Panc1 (cell line): ENCODE measurements around the gene ABHD2.

ENCODE experiments used
- CTCF ChIP-seq: fragments of 450-650 bp; IDR thresholded peaks from 2 replicates; pipeline ENCODE4 v1.5.1; 2017; ENCODE audit warnings: mild to moderate bottlenecking
- POLR2AphosphoS5 ChIP-seq: IDR thresholded peaks from 2 replicates; pipeline ENCODE4 v1.6.1; 2012; ENCODE audit warnings: mild to moderate bottlenecking, low read depth, low read length, moderate library complexity
- REST ChIP-seq, 2 experiments: IDR thresholded peaks; 2 replicates each; pipeline ENCODE4 v1.6.1; 2011 to 2012; ENCODE audit warnings: low read depth in 2 of 2, control low read depth in 1 of 2, low read length in 1 of 2, mild to moderate bottlenecking in 1 of 2, moderate library complexity in 1 of 2; ENCODE audit not compliant: insufficient read depth in 1 of 2

GRCh38 chr15:89091627-89092220, 3.5 kb downstream of the ABHD2 start:
- TF ChIP-seq CTCF (no peak), REST (IDR thresholded peaks at IDR 0.05; ENCODE audit: insufficient read depth in 1 of 2, low read depth in 2 of 2, low read length in 1 of 2) (no peak), POLR2AphosphoS5 (no peak)
